Ishikawa (cell line): ENCODE measurements around the gene SYNCRIP.
A peak's percentile ranks its signal among the peaks of the same experiment; 100 is the strongest.

ENCODE experiments used
- CEBPB ChIP-seq: IDR thresholded peaks from 2 replicates; pipeline ENCODE4 v1.6.1; 2012
- CREB1 ChIP-seq: IDR thresholded peaks from 2 replicates; pipeline ENCODE4 v1.6.1; 2012; ENCODE audit warnings: low read depth
- EGR1 ChIP-seq: IDR thresholded peaks from 2 replicates; pipeline ENCODE4 v1.6.1; 2012
- EP300 ChIP-seq: IDR thresholded peaks from 2 replicates; pipeline ENCODE4 v1.6.1; 2012; ENCODE audit warnings: borderline replicate concordance
- FOXM1 ChIP-seq: IDR thresholded peaks from 2 replicates; pipeline ENCODE4 v1.6.1; 2012; ENCODE audit warnings: low read depth, borderline replicate concordance
- MAX ChIP-seq: IDR thresholded peaks from 2 replicates; pipeline ENCODE4 v1.6.1; 2012
- NFIC ChIP-seq: IDR thresholded peaks from 2 replicates; pipeline ENCODE4 v1.6.1; 2012
- RAD21 ChIP-seq: IDR thresholded peaks from 2 replicates; pipeline ENCODE4 v1.6.1; 2012; ENCODE audit warnings: low read depth
- REST ChIP-seq: IDR thresholded peaks from 2 replicates; pipeline ENCODE4 v1.6.1; 2012; ENCODE audit warnings: low read depth, mild to moderate bottlenecking
- TAF1 ChIP-seq: IDR thresholded peaks from 2 replicates; pipeline ENCODE4 v1.6.1; 2012; ENCODE audit warnings: low read depth, mild to moderate bottlenecking
- TCF12 ChIP-seq: IDR thresholded peaks from 2 replicates; pipeline ENCODE4 v1.6.1; 2012; ENCODE audit warnings: low read depth
- TEAD4 ChIP-seq: IDR thresholded peaks from 2 replicates; pipeline ENCODE4 v1.6.1; 2012
- USF1 ChIP-seq: IDR thresholded peaks from 2 replicates; pipeline ENCODE4 v1.6.1; 2012
- YY1 ChIP-seq: IDR thresholded peaks from 2 replicates; pipeline ENCODE4 v1.6.1; 2012; ENCODE audit warnings: low read depth
- ZBTB7A ChIP-seq: IDR thresholded peaks from 2 replicates; pipeline ENCODE4 v1.6.1; 2012; ENCODE audit warnings: low read depth

Gene SYNCRIP

GRCh38 chr6:85642774-85643536 lies at the start of gene SYNCRIP:
SYNCRIP (minus strand) TSS chr6:85642886; CDS start chr6:85641439, 1,447 bp downstream.
- no peak for TF ChIP-seq CEBPB
- TF ChIP-seq TEAD4, result peak; percentile 67; the same call in 1 of the 2 replicates
- TF ChIP-seq NFIC, result no peak
- TF ChIP-seq USF1, result peak; percentile 25; the same call in 1 of the 2 replicates
- TF ChIP-seq RAD21, result no peak
- TF ChIP-seq MAX, result peak; percentile 81
- no peak for TF ChIP-seq TCF12
- peak; percentile 90 for TF ChIP-seq TAF1
- TF ChIP-seq YY1, result peak; percentile 92
- TF ChIP-seq EP300, result no peak
- no peak for TF ChIP-seq REST
- peak; percentile 57; the same call in 1 of the 2 replicates for TF ChIP-seq EGR1
- TF ChIP-seq ZBTB7A, result no peak; the same call in none of the 2 replicates
- TF ChIP-seq CREB1, result peak; percentile 67
- TF ChIP-seq FOXM1, result no peak

- TF ChIP-seq REST (no peak), TCF12 (no peak), MAX (no peak), USF1 (no peak), EGR1 (no peak), EP300 (no peak), NFIC (no peak), CREB1 (no peak), FOXM1 (no peak), ZBTB7A (no peak), TAF1 (no peak), TEAD4 (no peak), RAD21 (no peak)
Measured at GRCh38 chr6:85691478-85691877, 48.8 kb upstream of the SYNCRIP start.

- no peak for TF ChIP-seq RAD21
- no peak for TF ChIP-seq YY1
- TF ChIP-seq TEAD4, result no peak
- TF ChIP-seq REST, result no peak
- no peak for TF ChIP-seq CEBPB
- TF ChIP-seq MAX, result no peak
- TF ChIP-seq USF1, result no peak
- no peak for TF ChIP-seq FOXM1
Measured at GRCh38 chr6:85690071-85690470, 47.4 kb upstream of the SYNCRIP start.
